GM21360 (cell line): ENCODE measurements around the gene ARHGEF4.
A peak's percentile ranks its signal among the peaks of the same experiment; 100 is the strongest.

Experiments
- ATAC-seq: cut with Tn5 transposase; IDR thresholded peaks from one replicate; pipeline ENCODE4 v1.9.1; 2021; ENCODE audit warnings: mild to moderate bottlenecking, moderate library complexity; ENCODE audit not compliant: unreplicated experiment

ARHGEF4 gene

DNA sequence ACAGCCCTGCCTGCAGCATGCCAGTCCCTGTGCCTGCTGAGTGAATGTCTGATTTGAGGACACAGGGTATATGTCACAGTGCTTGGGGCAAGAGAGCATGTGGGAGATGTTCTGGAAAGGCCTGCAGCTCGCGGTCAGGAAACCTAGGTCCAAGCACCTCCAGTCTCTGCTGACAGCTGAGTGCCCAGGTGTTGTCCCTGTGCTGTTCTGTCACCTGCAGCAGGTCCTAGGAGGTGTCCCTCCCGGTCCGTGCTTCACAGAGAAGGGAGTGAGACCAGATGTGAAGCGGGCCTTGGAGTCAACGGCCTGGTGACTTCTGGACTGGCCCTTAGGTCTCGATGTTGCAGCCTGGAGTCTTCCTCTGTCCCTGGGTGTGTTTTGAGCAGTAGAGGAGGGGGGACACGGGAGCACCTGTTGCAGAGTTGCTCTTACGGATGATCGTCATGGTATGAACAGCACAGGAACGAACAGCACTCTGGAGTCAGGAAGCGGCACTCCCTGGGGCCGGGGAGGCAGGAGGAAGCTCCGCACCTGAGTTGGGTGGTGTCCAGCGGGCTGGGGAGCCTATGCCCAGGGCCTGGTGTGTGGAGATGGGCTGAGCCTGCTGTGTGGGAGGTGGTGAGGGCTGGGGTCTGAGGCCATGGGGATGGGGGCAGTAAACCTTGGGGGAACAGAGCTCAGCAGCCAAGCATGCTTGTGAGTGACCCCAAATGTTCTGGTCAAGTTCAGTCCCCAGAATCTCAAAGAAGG, 21.6 kb upstream of the ARHGEF4 start:
- ATAC-seq, result no peak

DNA sequence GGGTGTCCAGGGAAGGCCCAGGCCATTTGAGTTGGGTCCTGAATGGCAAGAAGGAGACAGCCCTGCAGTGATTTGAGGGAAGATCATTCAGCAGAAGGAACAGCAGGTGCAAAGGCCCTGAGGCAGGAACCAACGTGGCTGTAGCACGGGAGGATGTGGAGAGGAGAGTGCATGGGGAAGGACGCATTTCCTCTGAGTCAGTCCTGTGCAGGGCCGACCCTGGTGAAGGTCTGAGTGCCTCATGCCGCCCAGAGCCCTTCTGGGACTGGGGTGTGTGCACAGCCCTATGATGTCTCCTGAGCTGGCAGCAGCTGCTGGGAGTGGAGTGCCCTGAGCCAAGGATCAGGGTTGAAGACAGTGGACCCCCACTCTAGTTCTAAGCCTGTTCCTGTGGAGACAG, 17.9 kb upstream of the ARHGEF4 start:
- no peak for ATAC-seq

DNA sequence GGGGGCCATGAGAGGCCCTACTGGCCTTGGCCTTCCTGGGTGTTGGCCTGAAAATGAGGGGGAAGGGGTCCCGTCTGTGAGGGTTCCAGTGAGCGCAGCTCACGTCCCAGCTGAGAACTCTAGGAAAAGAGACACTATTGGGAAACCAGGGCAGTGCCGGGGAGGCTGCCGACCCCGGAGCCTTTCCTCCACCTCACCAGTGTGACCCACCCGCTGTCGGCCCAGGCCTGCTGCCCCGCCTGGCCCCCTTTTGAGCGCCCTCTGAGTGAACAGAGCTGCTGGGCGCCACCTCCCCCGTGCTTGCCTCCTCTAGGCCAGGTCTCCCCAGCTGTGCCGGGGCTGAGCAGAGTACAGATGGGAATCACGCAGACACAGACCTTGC, 17.5 kb upstream of the ARHGEF4 start:
- ATAC-seq, result no peak

GRCh38 chr2:130819608-130820278, 17.0 kb upstream of the ARHGEF4 start:
- no peak for ATAC-seq

DNA sequence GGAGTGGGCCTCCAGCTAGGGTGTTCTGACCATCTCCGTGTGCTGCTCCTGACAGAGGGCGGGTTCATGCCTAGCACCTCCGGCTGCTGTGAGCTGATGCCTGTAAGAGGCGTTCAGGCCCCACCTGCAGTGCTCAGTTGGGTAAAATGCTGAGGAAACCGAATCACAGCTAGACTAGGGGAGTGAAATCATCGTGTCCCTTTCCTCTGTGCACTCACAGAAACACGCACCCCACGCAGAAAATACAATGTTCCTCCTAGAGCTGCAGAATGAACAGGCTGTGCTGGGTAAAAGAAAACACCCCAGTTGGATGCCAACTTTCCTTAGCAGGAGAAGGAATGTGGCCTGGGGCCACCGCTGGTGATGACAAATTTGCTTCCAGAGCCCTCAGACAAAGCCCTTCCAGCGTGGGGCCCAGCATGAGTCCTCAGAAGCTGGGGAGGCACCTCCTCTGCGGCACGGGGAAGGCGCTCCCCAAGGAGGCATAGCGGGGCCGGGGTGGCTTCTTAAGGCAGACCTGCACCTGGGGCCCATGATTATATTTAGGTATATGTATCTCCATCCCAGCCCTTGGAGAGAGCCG, 16.3 kb upstream of the ARHGEF4 start:
- ATAC-seq, result no peak

GRCh38 chr2:130821867-130822266, 14.8 kb upstream of the ARHGEF4 start:
- no peak for ATAC-seq

- ATAC-seq, result no peak
These were observed 13.9 kb upstream of the ARHGEF4 start for GRCh38 chr2:130822766-130823165.

GRCh38 chr2:130823171-130823885, 13.4 kb upstream of the ARHGEF4 start:
- ATAC-seq, result no peak

- peak; percentile 38 for ATAC-seq
These were observed 12.7 kb upstream of the ARHGEF4 start for GRCh38 chr2:130823886-130824491.

DNA sequence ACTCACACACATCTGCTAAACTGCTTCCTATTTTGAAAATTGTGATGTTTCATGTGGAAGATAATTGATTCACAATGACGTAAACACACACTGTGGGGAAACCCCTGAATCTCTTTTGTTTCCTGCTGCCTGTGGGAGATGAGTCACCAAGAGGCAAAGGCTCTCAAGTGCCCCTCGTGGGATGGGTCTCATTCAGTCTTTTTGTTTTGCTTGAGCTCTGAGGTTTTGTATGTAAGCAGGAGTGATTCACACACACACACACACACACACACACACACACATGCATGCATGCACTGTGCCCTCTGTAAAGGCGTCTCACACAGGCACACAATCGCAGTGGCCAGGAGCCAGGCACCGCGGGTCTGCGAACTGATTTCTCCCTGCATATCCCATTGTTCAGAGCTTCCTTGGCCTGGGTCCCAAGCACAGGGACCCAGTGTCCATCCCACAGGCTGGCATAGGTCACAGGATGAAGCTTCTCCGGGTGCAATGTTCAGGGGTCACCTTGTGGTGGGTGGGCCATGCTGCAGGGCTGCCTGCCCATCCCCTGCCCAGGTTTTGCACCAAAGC, 12.1 kb upstream of the ARHGEF4 start:
- peak; percentile 87 for ATAC-seq

- ATAC-seq, result no peak
These were observed 11.3 kb upstream of the ARHGEF4 start for GRCh38 chr2:130825231-130825965.

- no peak for ATAC-seq
These were observed 10.8 kb upstream of the ARHGEF4 start for GRCh38 chr2:130825966-130826253.

DNA sequence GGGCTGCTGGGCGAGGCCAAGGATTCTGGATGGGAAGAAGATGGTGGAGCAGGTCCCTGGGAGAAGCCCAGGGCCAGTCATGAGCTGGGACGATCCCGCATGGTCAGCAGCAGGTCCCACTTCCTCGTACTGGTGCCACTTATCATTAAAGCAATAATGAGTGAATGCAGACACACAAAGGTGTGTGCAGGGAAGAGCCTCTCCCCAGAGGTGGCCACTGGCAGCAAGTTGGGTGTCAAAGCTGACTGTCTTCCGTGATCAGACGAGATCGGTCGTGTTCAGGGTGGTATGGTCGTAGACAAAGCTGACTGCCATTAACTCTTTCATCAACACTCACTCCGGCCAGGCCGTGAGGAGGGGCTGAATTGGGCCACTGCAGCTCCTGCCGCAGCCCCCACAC, 10.3 kb upstream of the ARHGEF4 start:
- no peak for ATAC-seq

- no peak for ATAC-seq
These were observed 9.8 kb upstream of the ARHGEF4 start for GRCh38 chr2:130826821-130827501.

DNA sequence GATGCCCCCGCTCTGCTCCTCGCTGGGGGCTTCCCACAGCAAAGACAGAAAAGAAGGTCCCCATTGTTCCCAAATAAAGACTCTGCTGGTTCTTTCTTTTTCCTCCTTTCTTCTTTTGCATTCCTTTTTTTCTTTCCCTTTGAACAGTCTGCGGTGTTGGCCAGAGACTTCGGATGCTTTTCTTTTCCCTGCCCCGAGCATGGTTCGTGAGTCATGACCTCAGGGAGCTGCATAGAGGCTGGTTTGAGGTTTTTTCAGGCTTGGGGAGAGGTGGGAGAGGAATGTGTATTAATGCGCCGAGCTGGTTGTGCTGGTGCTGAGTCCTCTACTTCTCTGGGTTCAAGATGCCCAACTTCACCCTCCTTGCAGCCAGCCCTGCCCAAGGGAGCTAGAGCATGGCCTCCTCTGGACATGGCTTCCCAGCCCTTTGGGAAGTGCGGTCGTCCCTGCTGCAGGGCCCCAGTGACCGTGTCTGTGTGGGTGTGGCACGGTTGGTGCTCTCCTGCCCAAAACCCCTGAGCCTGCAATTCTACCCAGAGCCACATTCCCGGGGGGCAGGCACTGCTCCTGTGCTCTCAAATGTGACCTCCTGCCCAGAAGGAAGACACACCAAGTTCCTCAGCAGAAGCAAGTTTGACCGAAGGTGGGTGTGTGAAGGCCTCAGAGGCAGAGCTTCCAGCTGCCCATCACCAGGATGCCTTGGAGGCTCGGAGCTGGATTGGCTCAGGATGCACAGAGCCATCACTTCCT, 9.0 kb upstream of the ARHGEF4 start:
- no peak for ATAC-seq

DNA sequence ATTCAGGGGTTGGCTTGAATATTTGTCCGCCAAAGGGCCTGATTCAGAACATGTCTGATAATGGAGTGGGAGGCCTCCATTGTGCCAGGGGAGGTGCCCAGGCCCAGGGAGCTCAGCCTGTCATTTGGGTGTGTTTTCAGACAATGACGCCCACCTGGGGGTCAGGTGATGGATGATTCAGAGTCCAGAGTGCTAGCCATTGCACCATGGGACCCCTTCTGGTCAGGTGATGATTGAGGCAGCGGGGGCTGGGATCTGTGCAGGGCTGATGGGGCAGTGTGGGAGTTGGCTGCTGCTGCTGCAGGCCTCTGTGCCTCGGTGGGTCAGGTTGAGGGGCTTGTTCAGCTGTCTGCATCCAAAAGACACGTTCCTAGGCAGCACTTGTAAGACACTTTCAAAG, 8.3 kb upstream of the ARHGEF4 start:
- ATAC-seq, result no peak

GRCh38 chr2:130829015-130829414, 7.7 kb upstream of the ARHGEF4 start:
- ATAC-seq, result no peak

GRCh38 chr2:130830538-130830937, 6.2 kb upstream of the ARHGEF4 start:
- no peak for ATAC-seq

- ATAC-seq, result no peak
These were observed 5.4 kb upstream of the ARHGEF4 start for GRCh38 chr2:130831356-130831755.
